ENCODE measurements around the gene SLC66A2.

SLC66A2 gene

GRCh38 chr18:79917169-79917852, 34.1 kb downstream of the SLC66A2 start:
- no peak for DNase-seq

GRCh38 chr18:79916546-79917168, 34.8 kb downstream of the SLC66A2 start:
- no peak for DNase-seq

- no peak for DNase-seq
Measured at GRCh38 chr18:79916128-79916494, 35.3 kb downstream of the SLC66A2 start.

- DNase-seq = no peak
Measured at GRCh38 chr18:79915161-79916127, 36.0 kb downstream of the SLC66A2 start.

- no peak for DNase-seq
Measured at GRCh38 chr18:79914614-79915160, 36.8 kb downstream of the SLC66A2 start.

- no peak for DNase-seq
Measured at GRCh38 chr18:79912994-79913831, 38.2 kb downstream of the SLC66A2 start.

- no peak for DNase-seq
Measured at GRCh38 chr18:79912409-79912991, 39.0 kb downstream of the SLC66A2 start.

- DNase-seq = no peak
Measured at GRCh38 chr18:79911344-79912270, 39.8 kb downstream of the SLC66A2 start.

- no peak for DNase-seq
Measured at GRCh38 chr18:79910563-79911343, 40.7 kb downstream of the SLC66A2 start.

- no peak for DNase-seq
Measured at GRCh38 chr18:79906706-79907105, 44.7 kb downstream of the SLC66A2 start.

GRCh38 chr18:79905993-79906392, 45.5 kb downstream of the SLC66A2 start:
- no peak for DNase-seq

GRCh38 chr18:79905389-79905911, 46.0 kb downstream of the SLC66A2 start:
- no peak for DNase-seq

- no peak for DNase-seq
Measured at GRCh38 chr18:79904357-79905147, 46.9 kb downstream of the SLC66A2 start.

- no peak for DNase-seq
Measured at GRCh38 chr18:79903787-79904356, 47.6 kb downstream of the SLC66A2 start.

- no peak for DNase-seq
Measured at GRCh38 chr18:79903071-79903635, 48.3 kb downstream of the SLC66A2 start.

GRCh38 chr18:79902640-79903039, 48.8 kb downstream of the SLC66A2 start:
- no peak for DNase-seq

- no peak for DNase-seq
Measured at GRCh38 chr18:79902075-79902474, 49.4 kb downstream of the SLC66A2 start.

- no peak for DNase-seq
Measured at GRCh38 chr18:79901665-79902064, 49.8 kb downstream of the SLC66A2 start.

Data from NCI-H524 treated with DMSO at 0.1 percent for 48 hours (cell line).